Astrocyte of the cerebellum (primary cell): ENCODE results near the gene PDE6B.

ENCODE experiments used
- DNase-seq: peaks from one replicate; pipeline ENCODE4 v3.0.0-alpha.2; 2011; ENCODE audit warnings: low read depth
- H3K4me3 ChIP-seq: 2 replicates; pipeline ENCODE4 v1.5.1; 2011; ENCODE audit warnings: mild to moderate bottlenecking, low read depth, low read length, moderate library complexity
- CTCF ChIP-seq: IDR thresholded peaks from 2 replicates; pipeline ENCODE4 v1.5.1; 2012; ENCODE audit warnings: low read length, low read depth, moderate library complexity, mild to moderate bottlenecking; ENCODE audit errors: missing control alignments
- in situ Hi-C: cut with HindIII; loops from 2 replicates; pipeline ENCODE4 v1.10.0; 2017; ENCODE audit warnings: low sequenced_read_pairs

Gene PDE6B

GRCh38 chr4:579543-580175, 45.7 kb upstream of the PDE6B start:
- DNase-seq = no peak
- H3K4me3 ChIP-seq = no peak overlapping the region
- no peak for TF ChIP-seq CTCF
- in situ Hi-C loops = no loop called here

GRCh38 chr4:581181-581580, 44.2 kb upstream of the PDE6B start:
- DNase-seq = no peak
- no peak for TF ChIP-seq CTCF
- in situ Hi-C loops = no loop called here
- H3K4me3 ChIP-seq = no peak overlapping the region

- no peak for TF ChIP-seq CTCF
- in situ Hi-C loops = no loop called here
- no peak for DNase-seq
- H3K4me3 ChIP-seq = no peak overlapping the region
These were observed 43.5 kb upstream of the PDE6B start for GRCh38 chr4:581753-582361.

- TF ChIP-seq CTCF = no peak
- H3K4me3 ChIP-seq = no peak overlapping the region
- in situ Hi-C loops = no loop called here
- DNase-seq = no peak
These were observed 41.6 kb upstream of the PDE6B start for GRCh38 chr4:583820-584219.

GRCh38 chr4:587671-588350, 37.6 kb upstream of the PDE6B start:
- in situ Hi-C loops = no loop called here
- TF ChIP-seq CTCF = no peak
- no peak overlapping the region for H3K4me3 ChIP-seq
- no peak for DNase-seq

GRCh38 chr4:588351-588849, 37.0 kb upstream of the PDE6B start:
- in situ Hi-C loops = no loop called here
- no peak for TF ChIP-seq CTCF
- no peak overlapping the region for H3K4me3 ChIP-seq
- DNase-seq = no peak
